ENCODE results near the gene CHD9. TPM values are rescaled to one million over a fixed set of nuclear protein-coding genes. Genes with fewer than 3 reads are reported as not detected.
A peak's percentile ranks its signal among the peaks of the same experiment; 100 is the strongest.

CHD9 gene
- total RNA-seq, 1 donor from 2014 or later = 64.6 TPM

- intact Hi-C loops (cut with DNase I) = no loop called here
- DNase-seq (ENCODE audit: low spot score) = no peak
These were observed 32.3 kb downstream of the CHD9 start for GRCh38 chr16:53087101-53087500.

DNA sequence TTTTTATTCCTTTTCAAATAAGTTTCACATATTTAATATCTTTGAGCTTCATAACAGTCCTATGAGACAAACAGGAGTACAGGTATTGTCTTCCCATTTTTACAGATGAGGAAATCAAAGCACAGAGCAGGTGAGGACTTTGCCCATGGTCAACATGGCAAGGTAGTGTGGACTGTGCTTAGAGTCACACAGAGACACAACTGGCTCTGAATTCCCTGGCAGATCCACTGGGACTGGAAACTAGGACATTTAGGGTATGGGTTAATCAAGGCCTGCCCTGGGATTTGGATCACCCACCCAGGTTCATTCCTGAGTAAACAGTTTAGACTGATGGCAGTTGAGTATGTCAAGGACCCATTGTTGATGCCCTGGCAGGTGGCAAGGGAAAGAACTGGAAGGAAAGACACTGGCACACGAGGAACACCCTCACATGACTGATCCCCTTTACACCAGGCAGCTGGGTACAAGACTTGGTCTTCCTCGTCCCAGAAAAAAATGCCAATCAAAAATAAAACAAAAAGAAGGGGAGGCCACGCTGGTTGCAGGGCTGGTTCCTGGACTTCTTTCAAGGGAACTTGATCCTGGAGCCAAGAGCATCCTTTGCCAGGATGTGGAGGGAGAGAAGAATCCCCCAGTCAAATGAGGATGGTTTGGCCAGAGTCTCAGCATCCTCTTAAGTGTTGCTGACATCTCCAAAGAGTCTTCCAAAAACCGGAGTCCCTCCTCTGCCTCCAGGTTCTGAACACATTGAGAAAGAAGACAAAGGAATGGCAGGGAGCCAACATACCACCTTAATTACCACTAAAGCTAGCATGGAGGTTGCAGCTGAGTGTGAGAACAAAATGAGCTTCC lies 34.9 kb downstream of the CHD9 start:
- intact Hi-C loops (cut with DNase I) = loop anchor here (2.0 kb wide), 1 partner anchor 35 kb away; the partner anchor contains the start of gene CHD9
- no peak for DNase-seq (ENCODE audit: low spot score)

- intact Hi-C loops (cut with DNase I) = loop anchor here (2.0 kb wide), 1 partner anchor 35 kb away; the partner anchor contains the start of gene CHD9
- DNase-seq (ENCODE audit: low spot score) = no peak
These were observed 35.4 kb downstream of the CHD9 start for GRCh38 chr16:53090286-53090590.

DNA sequence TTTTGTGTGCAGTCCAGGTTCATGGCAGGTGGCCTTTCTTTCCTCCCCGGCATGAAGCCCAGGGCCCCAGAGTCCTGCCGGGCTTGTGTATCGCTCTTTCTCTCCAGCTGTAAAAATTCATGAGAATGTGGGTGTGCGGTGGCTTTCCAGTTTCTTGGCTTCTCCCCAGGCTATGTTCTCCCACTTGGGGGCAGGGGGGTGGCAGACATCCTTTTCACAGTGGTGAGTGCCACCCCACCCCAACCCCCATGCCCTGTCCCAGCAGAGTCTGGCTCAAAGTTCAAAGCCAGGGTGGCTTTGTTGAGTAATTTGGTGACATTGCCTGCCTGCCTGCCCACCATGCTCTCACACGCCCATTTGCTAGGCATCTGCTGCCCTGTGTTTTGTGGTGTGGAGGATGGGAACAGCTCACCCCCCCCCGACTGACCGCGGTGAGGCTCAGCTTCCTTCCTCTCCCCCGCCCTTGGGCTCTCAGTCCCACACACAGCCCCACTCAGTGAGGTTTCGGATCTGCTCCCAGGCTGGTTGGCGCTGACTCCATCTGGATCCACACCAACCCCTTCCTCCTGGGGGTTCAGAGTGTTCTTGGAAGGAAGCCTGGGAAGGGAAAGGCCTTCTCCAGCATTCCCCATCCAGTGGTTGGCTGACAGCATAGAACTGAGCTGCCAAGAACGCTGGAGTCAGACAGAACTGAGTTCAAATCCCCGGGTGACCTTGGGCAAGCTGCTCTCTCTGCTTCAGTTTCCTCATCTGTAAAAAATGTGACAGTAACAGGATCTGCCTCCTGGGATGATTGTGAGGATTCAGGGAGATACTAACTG lies 36.0 kb downstream of the CHD9 start:
- peak; percentile 95 for DNase-seq (ENCODE audit: low spot score)
- intact Hi-C loops (cut with DNase I) = loop anchor here (1.0 to 2.0 kb wide), 2 partner anchors 8 to 36 kb away; partner anchors contain the start of gene CHD9

DNA sequence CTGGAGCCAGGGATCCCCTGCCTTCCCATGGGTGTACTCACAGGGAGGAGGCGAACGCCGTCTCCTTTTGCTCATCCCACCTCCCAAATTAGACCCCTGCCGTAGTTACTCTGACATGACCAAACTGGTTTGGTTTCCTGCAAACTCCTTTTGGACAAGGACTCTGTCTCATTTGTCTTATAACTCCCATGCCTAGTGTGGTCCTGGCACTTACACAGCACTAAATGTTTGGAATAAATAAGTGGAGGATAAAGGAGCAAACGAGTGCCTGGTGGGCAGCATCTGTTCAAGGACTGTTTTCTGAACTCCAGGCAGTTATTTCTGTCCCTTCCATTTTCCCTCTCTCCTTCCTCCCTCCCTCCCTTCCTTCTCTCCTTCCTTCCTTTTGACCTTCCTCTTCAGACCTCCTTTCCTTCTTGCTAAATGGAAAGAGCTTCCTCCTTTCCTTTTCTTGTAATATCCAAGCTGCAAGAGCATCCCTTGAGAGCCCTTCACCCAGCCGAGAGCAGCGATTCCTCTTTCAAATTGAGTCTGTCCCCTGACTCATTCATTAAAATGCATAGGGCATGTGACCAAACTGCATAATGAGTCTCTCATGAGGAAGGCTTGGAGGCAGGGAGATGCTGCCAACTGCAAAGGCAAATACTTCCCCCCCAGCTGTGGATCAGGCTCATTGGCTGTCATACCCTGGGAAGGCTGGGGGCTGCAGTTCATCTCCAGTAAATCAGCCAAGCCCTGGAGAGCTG lies 36.8 kb downstream of the CHD9 start:
- no peak for DNase-seq (ENCODE audit: low spot score)
- intact Hi-C loops (cut with DNase I) = loop anchor here (1.0 to 2.0 kb wide), 2 partner anchors 8 to 37 kb away; partner anchors contain the start of gene CHD9

- DNase-seq (ENCODE audit: low spot score) = no peak
- intact Hi-C loops (cut with DNase I) = no loop called here
These were observed 37.5 kb downstream of the CHD9 start for GRCh38 chr16:53092284-53092683.

DNA sequence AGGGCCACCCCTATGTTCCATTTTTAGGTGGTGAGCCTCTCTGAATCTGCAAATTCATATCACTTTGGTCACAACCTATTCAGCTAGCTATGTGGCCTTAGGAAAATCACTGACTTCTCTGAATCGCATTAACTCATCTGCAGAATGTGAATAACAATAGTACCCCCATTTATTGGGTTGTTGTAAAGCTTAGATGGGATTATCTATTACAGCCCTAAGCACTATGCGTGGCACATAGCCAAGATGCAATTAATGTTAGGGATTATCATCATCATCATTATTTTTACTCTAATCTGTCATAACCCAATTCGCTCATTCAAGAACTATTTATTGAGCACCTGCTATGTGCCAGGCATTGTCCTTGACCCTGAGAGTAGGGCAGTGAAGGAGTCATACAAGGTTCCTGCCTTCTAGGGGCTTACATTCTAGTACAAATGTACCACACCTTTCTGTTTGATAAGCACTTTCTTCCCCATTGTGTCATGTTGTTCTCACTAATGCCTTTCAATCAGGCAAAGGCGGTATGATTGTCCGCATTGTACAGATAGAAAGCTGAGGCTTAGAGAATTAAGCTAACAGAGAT lies 38.5 kb downstream of the CHD9 start:
- no peak for DNase-seq (ENCODE audit: low spot score)
- intact Hi-C loops (cut with DNase I) = no loop called here

DNA sequence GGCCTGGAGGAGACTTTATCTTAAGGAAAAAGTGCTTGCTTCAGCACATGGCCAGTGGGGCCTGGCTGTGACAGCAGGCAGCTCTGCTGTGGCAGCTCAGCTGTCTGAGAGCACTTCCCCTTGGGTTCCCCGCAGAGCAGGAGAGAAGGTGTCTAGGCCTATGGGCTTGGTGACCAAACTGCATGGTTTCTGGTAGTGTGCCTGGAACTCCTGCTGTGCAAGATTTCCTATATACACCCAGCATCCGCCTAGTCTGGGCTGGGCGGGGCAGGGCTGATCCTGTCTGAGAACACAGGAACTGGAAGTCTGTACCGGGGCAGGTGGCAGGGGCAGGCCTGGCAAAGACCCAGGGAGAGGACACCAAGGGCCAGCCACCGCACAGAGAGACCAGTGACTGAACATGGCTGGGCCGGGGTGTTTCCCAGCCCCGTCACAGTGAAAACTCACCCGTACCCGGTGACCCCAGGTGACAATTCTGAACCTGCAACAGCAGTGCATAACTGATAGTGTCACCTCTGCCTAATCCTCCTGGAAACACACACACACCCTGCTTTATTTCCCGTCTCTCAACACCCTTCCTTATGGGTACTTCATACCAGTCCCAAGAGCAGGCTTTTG lies 39.3 kb downstream of the CHD9 start:
- DNase-seq (ENCODE audit: low spot score) = peak; percentile 83
- intact Hi-C loops (cut with DNase I) = no loop called here

GRCh38 chr16:53097190-53097589 lies 42.4 kb downstream of the CHD9 start:
- intact Hi-C loops (cut with DNase I) = no loop called here

DNA sequence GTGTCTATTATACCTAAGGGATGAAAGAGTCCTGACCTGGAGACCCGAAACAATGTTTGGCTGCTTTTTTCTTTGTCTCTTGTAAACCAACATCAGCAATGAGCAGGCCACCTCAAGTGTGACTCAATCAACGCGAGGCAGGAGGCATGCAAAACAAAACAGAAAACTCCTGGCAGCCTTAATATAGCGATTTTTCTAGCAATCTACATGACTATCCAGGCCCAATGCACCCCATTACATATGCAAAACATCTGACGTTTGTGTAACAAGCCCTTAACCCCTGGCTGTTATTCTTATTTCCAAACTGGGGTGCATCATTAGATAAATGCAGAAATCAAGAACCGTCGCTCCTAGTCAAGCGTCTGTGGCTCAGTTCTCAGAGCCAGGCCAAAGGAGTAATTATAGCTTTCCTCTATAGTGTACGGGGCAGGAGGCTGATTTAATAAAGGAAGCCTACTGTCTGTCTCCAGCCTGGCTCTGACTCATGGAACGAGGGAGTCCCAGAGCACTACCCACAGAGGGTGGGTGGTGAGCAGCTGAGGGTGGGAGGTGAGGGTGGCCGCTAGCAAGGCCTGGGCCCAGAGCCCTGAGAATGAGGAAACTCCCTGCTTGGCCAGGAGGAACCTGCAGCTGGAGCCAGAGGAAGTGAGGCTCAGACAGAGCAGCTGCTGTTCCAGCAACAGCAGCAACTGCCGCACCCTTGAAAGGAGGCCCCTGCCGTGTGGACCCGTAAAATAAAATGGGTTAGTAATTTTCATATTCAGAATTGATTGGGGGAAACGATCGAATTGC lies 43.9 kb downstream of the CHD9 start:
- intact Hi-C loops (cut with DNase I) = loop anchor here (1.0 to 2.0 kb wide), 3 partner anchors 7 to 44 kb away; partner anchors contain the start of gene CHD9
- DNase-seq (ENCODE audit: low spot score) = peak; percentile 94

More at GRCh38 chr16:53097190-53097589, 42.4 kb downstream of the CHD9 start:
- no peak for DNase-seq (ENCODE audit: low spot score)

GRCh38 chr16:53099318-53100130 lies 44.7 kb downstream of the CHD9 start:
- peak; percentile 95 for DNase-seq (ENCODE audit: low spot score)

DNA sequence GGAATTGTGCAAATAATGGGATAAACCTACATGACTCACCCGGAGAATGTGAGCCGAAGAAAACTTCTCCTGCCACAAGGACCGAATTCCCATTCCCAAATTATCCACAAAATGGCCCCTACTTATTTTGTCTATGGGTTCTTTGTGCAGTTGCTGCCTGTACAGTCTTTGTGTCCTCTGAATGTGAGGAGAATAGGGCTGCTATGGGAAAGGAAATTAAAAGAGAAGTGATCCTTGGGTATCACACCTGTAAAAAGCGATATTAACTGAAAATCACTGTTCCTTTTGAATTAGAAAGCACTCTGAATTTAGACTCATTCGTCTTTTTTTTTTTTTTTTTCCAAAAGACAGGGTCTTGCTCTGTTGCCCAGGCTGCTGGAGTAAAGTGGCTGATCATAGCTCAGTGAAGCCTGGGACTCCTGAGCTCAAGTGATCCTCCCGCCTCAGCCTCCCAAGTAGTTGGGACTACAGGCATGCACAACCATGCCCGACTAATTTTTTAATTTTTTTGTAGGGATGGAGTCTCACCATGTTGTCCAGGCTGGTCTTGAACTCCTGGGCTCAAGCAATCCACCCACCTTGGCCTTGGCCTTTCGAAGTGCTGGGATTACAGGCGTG lies 45.4 kb downstream of the CHD9 start:
- intact Hi-C loops (cut with DNase I) = no loop called here
- DNase-seq (ENCODE audit: low spot score) = no peak

More at GRCh38 chr16:53099318-53100130, 44.7 kb downstream of the CHD9 start:
- intact Hi-C loops (cut with DNase I) = loop anchor here (1.0 to 2.0 kb wide), 3 partner anchors 8 to 45 kb away; partner anchors contain the start of gene CHD9

- intact Hi-C loops (cut with DNase I) = no loop called here
- no peak for DNase-seq (ENCODE audit: low spot score)
These were observed 46.1 kb downstream of the CHD9 start for GRCh38 chr16:53100889-53101288.

- intact Hi-C loops (cut with DNase I) = no loop called here
- DNase-seq (ENCODE audit: low spot score) = no peak
These were observed 49.0 kb downstream of the CHD9 start for GRCh38 chr16:53103811-53104210.

GRCh38 chr16:53105565-53105964 lies 50.8 kb downstream of the CHD9 start:
- intact Hi-C loops (cut with DNase I) = no loop called here
- DNase-seq (ENCODE audit: low spot score) = no peak

DNA sequence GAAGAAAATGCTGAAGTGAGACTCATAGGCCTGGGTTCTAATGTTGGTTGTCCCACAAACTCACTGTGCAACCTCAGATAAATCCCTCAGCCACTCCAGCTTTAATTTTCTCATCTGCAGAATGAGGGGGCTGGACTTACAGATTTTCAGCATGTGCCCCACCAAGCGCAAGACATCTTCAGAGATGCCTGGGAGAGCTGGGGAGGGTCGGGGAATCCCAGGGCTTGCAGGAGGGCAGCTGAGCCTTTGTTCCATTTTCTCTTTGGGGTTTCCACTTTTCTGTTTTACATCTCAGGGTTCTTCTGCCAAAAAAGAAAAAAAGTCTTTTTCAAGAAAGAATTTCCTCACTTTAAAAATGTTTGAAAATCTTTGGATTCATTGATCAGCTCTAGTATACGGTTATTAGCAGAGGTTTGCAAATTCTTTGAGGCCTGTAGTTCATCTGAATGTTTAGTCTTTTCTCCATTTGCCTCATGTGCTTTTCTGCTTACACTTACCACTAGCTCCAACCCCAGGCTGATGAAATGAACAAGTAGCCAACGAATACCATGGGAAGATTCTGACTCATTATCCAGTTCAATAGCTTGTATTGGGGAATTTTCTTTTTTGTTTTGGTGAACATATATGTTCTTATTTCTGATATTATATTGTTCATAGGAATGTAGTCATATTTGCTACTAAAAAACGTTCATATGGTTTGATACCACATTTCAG lies 56.4 kb downstream of the CHD9 start:
- DNase-seq (ENCODE audit: low spot score) = no peak

More for the DNA sequence above, 56.4 kb downstream of the CHD9 start:
- intact Hi-C loops (cut with DNase I) = no loop called here
